Spleen (tissue), 11 donors: ENCODE results near the gene GIPC1. TPM values are rescaled to one million over a fixed set of nuclear protein-coding genes. Genes with fewer than 3 reads are reported as not detected.

ENCODE experiments used
- DNase-seq: peaks from one replicate; pipeline ENCODE4 v3.0.0-alpha.2; 2020
- H3K27ac ChIP-seq, 8 donors: fragments of 200-600 bp; sonication (generic) in 7 of 8; 1 replicate in 4 of 8; 2 replicates in 4 of 8; pipeline versions ENCODE4 v1.5.0 to v1.8.0; 2016 to 2021; ENCODE audit warnings: inconsistent platforms in 4 of 8, mild to moderate bottlenecking in 4 of 8, moderate library complexity in 1 of 8
- H3K27me3 ChIP-seq, 7 donors: fragments of 200-600 bp; sonication (generic) in 6 of 7; replicated peaks in 1 of 7; 1 replicate in 4 of 7; 2 replicates in 3 of 7; pipeline versions ENCODE4 v1.5.0 to v1.8.0; 2016 to 2021; ENCODE audit warnings: inconsistent platforms in 3 of 7, mild to moderate bottlenecking in 1 of 7
- H3K36me3 ChIP-seq, 6 donors: fragments of 200-600 bp; sonication (generic) in 5 of 6; 1 replicate in 4 of 6; 2 replicates in 2 of 6; pipeline versions ENCODE4 v1.5.0 to v1.8.0; 2016 to 2021; ENCODE audit warnings: inconsistent platforms in 2 of 6
- H3K4me1 ChIP-seq, 6 donors: fragments of 200-600 bp; sonication (generic) in 5 of 6; 1 replicate in 3 of 6; 2 replicates in 3 of 6; pipeline versions ENCODE4 v1.5.0 to v1.8.0; 2016 to 2021; ENCODE audit warnings: inconsistent platforms in 3 of 6
- H3K4me3 ChIP-seq, 8 donors: fragments of 200-600 bp; sonication (generic) in 7 of 8; 1 replicate in 4 of 8; 2 replicates in 4 of 8; pipeline versions ENCODE4 v1.5.0 to v1.8.0; 2016 to 2021; ENCODE audit warnings: inconsistent platforms in 4 of 8, mild to moderate bottlenecking in 4 of 8, moderate library complexity in 2 of 8
- H3K9me3 ChIP-seq, 8 donors: fragments of 200-600 bp; sonication (generic) in 7 of 8; 1 replicate in 4 of 8; 2 replicates in 4 of 8; pipeline versions ENCODE4 v1.5.0 to v1.8.0; 2016 to 2021; ENCODE audit warnings: inconsistent platforms in 4 of 8
- CTCF ChIP-seq, 11 experiments: fragments of 200-600 bp in 7 of 11; fragments of 450-650 bp in 4 of 11; sonication (generic) in 4 of 11; IDR thresholded peaks in 8 of 11; conservative IDR thresholded peaks in 3 of 11; 1 replicate in 7 of 11; 2 replicates in 4 of 11; pipeline versions ENCODE4 v1.4.0 to v1.8.0; 2016 to 2021; ENCODE audit warnings: antibody characterized with exemption in 11 of 11, inconsistent platforms in 4 of 11, mild to moderate bottlenecking in 1 of 11
- POLR2A ChIP-seq, 3 donors: fragments of 450-650 bp; IDR thresholded peaks; one replicate each; pipeline ENCODE4 v1.5.1; 2017; ENCODE audit warnings: antibody characterized with exemption in 3 of 3, mild to moderate bottlenecking in 1 of 3
- POLR2AphosphoS5 ChIP-seq, 3 donors: sonication (generic); formaldehyde crosslinking; IDR thresholded peaks; one replicate each; pipeline ENCODE4 v1.5.1; 2017; ENCODE audit warnings: antibody characterized with exemption in 3 of 3
- WGBS, 5 donors: extraction: QIAGEN DNeasy Blood & Tissue Kit in 3 of 5; methylation state at CpG; one replicate each; pipeline versions ENCODE4 v1.1.5 to v1.1.7; 2013 to 2018; 5-methylcytosine and 5-hydroxymethylcytosine counted together
- intact Hi-C: fragments of 100-400 bp; cut with DNase I; formaldehyde crosslinking; loops from one replicate; pipeline ENCODE4 v1.15.0; 2023; ENCODE audit warnings: low total_unique reads
- microRNA-seq, 3 donors: library from miRNA; unstranded; fragments of <30 nt; microRNA quantifications; one replicate each; pipeline versions ENCODE4 to v1.1.0, GENCODE V29; 2019 to 2020
- polyA plus RNA-seq, 3 donors: library from polyadenylated mRNA; stranded (reverse); fragments of 200-250 nt; gene quantifications; one replicate each; pipeline ENCODE4 v1.2.1, GENCODE V29; 2013
- small RNA-seq, 4 donors: library from RNA; depleted of rRNA; stranded (forward); fragments of <200 nt; gene quantifications; one replicate each; pipeline ENCODE3, GENCODE V24; 2016
- total RNA-seq, 7 donors: library from RNA; depleted of rRNA in 3 of 7; stranded (reverse); fragments of >200 nt in 3 of 7; fragmentation: NEBNext Ultra II Directional in 4 of 7; extraction: Animal tissue kit (Norgen Biotek cat#: 25700) in 4 of 7; gene quantifications; one replicate each; pipeline versions ENCODE4 v1.1.0 to v1.2.1, GENCODE V29; 2016 to 2021
- donor health status: healthy with polysubstance abuse.
- donor health status: DM: no; HTN: no; CAD: no; lungs with moderate emphysema.
- donor health status: DM: no; HTN: no; CAD: no.
- donor health status: Bipolar disorder and iron deficiency.
- donor health status: healthy.
- donor health status: DM: no; HTN: no; CAD: no.
- donor health status: DM: yes; HTN: yes; CAD: no.

The GIPC1 gene
- total and polyA plus RNA-seq, 10 donors: 17.1 to 58.1 (median 30.7) TPM

DNA sequence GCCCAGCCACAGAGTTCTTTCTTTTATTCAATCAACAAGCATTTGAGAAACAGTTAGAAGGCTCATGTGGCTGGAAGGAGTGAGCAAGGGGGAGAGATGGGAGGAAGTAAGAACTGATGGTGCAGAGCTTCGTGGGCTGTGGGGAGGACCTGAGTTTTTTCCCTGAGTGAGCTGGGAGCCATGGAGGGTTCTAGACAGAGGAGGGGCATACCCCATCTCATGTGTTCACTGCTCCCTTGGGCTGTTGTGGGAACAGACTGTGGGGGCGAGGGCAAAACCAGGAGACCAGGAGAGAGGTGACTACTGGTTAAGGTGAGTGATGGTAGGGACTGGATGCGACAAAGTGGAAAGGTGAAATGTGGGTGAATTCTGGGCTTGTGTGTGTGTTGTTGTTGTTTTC, 65.2 kb downstream of the GIPC1 start:
- intact Hi-C loops: no loop called here
- TF ChIP-seq CTCF (IDR thresholded peaks at IDR 0.05 in 8 of 11, conservative IDR thresholded peaks at IDR 0.05 in 3 of 11) (no peak), POLR2A (IDR thresholded peaks at IDR 0.05) (no peak), POLR2AphosphoS5 (IDR thresholded peaks at IDR 0.05) (no peak)
- Histone ChIP-seq H3K27ac (no peak overlapping the region), H3K4me3 (no peak overlapping the region), H3K9me3 (no peaks in the 10 kb centered on the region), H3K27me3 (no peaks in the 10 kb centered on the region), H3K36me3 (peaks cover 0 to 3% (median 0%) of the 10 kb centered on the region in 6 donors), H3K4me1 (peaks cover 14 to 40% (median 36%) of the 10 kb centered on the region in 6 donors)
- no peak for DNase-seq
- 65 to 78% (median 71%) methylated on average over 3 of the region's 3 CpGs for WGBS, 5 donors

GRCh38 chr19:14428882-14429416, 67.0 kb downstream of the GIPC1 start:
- DNase-seq: no peak
- peaks cover 0 to 22% (median 19%) of the 10 kb centered on the region in 6 donors for H3K4me1 ChIP-seq
- no peaks in the 10 kb centered on the region for H3K9me3 ChIP-seq
- WGBS, 5 donors: 86 to 95% (median 93%) methylated on average over 4 of the region's 4 CpGs
- H3K36me3 ChIP-seq: no peaks in the 10 kb centered on the region
- intact Hi-C loops: no loop called here
- no peak overlapping the region for H3K4me3 ChIP-seq
- no peak overlapping the region for H3K27ac ChIP-seq
- TF ChIP-seq POLR2AphosphoS5 (IDR thresholded peaks at IDR 0.05): no peak
- TF ChIP-seq CTCF (IDR thresholded peaks at IDR 0.05 in 8 of 11, conservative IDR thresholded peaks at IDR 0.05 in 3 of 11): no peak
- TF ChIP-seq POLR2A (IDR thresholded peaks at IDR 0.05): no peak
- no peaks in the 10 kb centered on the region for H3K27me3 ChIP-seq

Small RNAs within 50 kb of the gene (microRNA-seq; reads per million reads assigned to microRNA genes)
- gene MIR639: 1.1 to 4.2 (median 1.7) reads per million in 3 donors

Small RNAs within 50 kb of the gene (small RNA-seq; reads per million reads assigned to genes)
- 0 reads per million in 4 donors for gene SNRPGP15

Other genes starting within 250 kb of the GIPC1 start
- gene ADGRE5, start 114.7 kb downstream of the GIPC1 start, total RNA-seq: 100 to 1,000 TPM; 190 to 455 (median 280) TPM
- 10 to 100 TPM; 42.8 to 87.8 (median 55.7) TPM for gene ADGRE5, start 114.7 kb downstream of the GIPC1 start, polyA plus RNA-seq
- 100 to 1,000 TPM in 6 of 7 donors, 10 to 100 TPM in 1; 81.8 to 155 (median 124) TPM for gene DDX39A, start 76.8 kb downstream of the GIPC1 start, total RNA-seq
- 100 to 1,000 TPM; 176 to 267 (median 248) TPM for gene DDX39A, start 76.8 kb downstream of the GIPC1 start, polyA plus RNA-seq
- 100 to 1,000 TPM; 138 to 213 (median 175) TPM for gene PKN1, start 62.8 kb downstream of the GIPC1 start, total RNA-seq
- gene PKN1, start 62.8 kb downstream of the GIPC1 start, polyA plus RNA-seq: 100 to 1,000 TPM in 2 of 3 donors, 10 to 100 TPM in 1; 93.3 to 186 (median 113) TPM
- 10 to 100 TPM in 5 of 7 donors, 1 to 10 TPM in 2; 4.6 to 26.8 (median 12.4) TPM for gene PTGER1, start 20.8 kb downstream of the GIPC1 start, total RNA-seq
- gene PTGER1, start 20.8 kb downstream of the GIPC1 start, polyA plus RNA-seq: 1 to 10 TPM; 1.8 to 2.8 (median 2.2) TPM
- gene DNAJB1, start 22.3 kb upstream of the GIPC1 start, total RNA-seq: 100 to 1,000 TPM in 1 of 7 donors, 10 to 100 TPM in 6; 33.9 to 157 (median 43.0) TPM
- gene DNAJB1, start 22.3 kb upstream of the GIPC1 start, polyA plus RNA-seq: 10 to 100 TPM; 12.6 to 29.4 (median 19.7) TPM
- 10 to 100 TPM; 51.6 to 92.2 (median 60.9) TPM for gene TECR, start 33.5 kb upstream of the GIPC1 start, total RNA-seq
- gene TECR, start 33.5 kb upstream of the GIPC1 start, polyA plus RNA-seq: 10 to 100 TPM; 75.8 to 89.0 (median 76.6) TPM
- gene NDUFB7, start 75.9 kb upstream of the GIPC1 start, total RNA-seq: 100 to 1,000 TPM in 3 of 7 donors, 10 to 100 TPM in 4; 77.2 to 185 (median 92.3) TPM
- gene NDUFB7, start 75.9 kb upstream of the GIPC1 start, polyA plus RNA-seq: 100 to 1,000 TPM; 283 to 374 (median 336) TPM
- 10 to 100 TPM; 17.9 to 40.1 (median 23.6) TPM for gene CLEC17A, start 87.0 kb upstream of the GIPC1 start, total RNA-seq
- gene CLEC17A, start 87.0 kb upstream of the GIPC1 start, polyA plus RNA-seq: 10 to 100 TPM; 20.1 to 47.6 (median 23.3) TPM
- gene ADGRE3, start 178.7 kb upstream of the GIPC1 start, total RNA-seq: 10 to 100 TPM in 3 of 7 donors, 1 to 10 TPM in 4; 2.0 to 16.3 (median 3.7) TPM
- gene ADGRE3, start 178.7 kb upstream of the GIPC1 start, polyA plus RNA-seq: under 1 TPM; 0.05 to 0.48 (median 0.17) TPM
- 10 to 100 TPM; 21.7 to 43.5 (median 34.8) TPM for gene ZNF333, start 193.9 kb upstream of the GIPC1 start, total RNA-seq
- 10 to 100 TPM in 1 of 3 donors, 1 to 10 TPM in 2; 7.7 to 10.3 (median 9.2) TPM for gene ZNF333, start 193.9 kb upstream of the GIPC1 start, polyA plus RNA-seq